GM19043 (cell line): ENCODE measurements around the gene ALS2CL.

ENCODE experiments used
- ATAC-seq: cut with Tn5 transposase; IDR thresholded peaks from one replicate; pipeline ENCODE4 v1.9.1; 2021; ENCODE audit warnings: low read depth; ENCODE audit not compliant: unreplicated experiment

Gene ALS2CL

DNA sequence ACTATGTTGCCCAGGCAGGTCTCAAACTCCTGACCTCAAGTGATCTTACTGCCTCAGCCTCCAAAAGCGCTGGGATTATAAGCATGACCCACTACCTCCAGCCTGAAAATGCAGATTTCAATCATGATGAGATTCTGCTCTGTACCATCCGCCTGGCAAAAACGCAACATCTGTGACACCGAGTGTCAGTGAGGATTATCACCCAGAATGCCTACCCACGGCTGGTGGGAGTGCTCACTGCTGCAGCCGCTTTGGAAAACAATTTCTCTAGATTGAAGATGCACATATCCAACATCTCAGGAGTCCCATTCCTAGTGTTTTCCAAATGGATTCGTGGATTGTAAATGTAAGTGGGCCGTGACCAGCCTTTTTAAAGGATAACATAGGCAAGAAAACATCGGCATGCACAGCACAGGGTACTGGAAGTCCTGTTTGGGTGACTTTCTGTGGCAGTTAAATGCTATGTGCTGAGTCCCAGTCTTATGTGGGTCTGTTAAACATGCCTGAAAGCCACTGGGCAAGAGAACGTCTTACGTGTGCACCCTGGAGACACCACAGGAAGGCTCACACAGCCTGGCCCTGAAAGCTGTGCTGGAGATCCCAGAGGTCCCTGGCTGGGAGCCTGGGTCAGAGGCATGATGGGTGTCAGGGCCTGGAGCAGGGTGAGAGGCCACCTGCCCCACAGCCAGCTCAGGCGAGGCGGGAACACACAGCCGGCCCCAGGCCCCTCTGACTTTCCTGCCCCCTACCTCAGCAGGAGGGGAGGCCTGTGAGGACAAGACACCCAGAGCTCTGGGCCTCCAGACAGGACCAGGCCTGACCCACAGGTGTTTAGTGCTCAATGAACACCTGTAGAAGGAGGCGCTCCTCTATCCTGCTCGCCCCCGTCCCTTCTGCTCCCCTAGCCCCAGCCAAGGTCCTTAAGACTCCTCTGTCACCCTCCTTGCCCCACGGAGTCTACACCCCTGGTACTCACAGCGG lies 23.3 kb upstream of the ALS2CL start:
- no peak for ATAC-seq

- no peak for ATAC-seq
Observed at GRCh38 chr3:46715507-46716175, 22.2 kb upstream of the ALS2CL start.

DNA sequence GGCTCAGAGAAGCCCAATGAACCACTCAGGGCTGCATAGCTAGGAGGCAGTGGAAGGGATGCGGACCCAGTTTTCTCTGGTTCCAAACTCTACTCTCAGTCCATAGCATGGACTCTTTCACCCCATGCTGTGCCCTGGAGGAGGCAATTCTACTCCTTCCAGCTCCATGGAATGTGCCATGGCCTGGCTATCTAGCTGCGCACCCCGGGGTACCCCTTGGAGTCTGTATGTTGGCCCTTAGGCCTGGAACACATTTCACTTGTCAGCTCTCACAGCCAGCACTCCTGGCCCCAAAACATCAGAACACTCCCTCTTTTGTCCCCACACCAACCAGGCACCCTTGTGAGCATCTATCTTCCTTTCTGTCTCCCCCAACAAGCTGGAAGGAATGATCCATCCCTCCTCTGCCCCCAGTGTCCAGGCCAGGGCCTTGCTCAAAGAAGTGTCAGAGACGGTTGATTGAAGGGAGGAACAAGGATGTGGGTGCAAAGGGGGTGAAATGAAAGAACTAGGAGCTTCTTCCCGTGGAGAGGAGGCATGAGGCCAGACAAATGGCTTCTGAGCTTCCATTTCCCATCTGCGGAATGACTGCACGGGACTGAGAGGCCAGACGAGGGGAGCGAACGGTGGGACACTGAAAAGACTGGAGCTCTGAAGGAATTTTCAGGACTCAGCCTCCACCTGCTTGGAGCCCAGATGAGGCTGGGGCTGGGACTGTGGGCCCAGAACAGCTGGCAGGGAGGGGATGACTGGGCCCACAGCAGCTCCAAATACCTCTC lies 21.4 kb upstream of the ALS2CL start:
- ATAC-seq, result no peak

DNA sequence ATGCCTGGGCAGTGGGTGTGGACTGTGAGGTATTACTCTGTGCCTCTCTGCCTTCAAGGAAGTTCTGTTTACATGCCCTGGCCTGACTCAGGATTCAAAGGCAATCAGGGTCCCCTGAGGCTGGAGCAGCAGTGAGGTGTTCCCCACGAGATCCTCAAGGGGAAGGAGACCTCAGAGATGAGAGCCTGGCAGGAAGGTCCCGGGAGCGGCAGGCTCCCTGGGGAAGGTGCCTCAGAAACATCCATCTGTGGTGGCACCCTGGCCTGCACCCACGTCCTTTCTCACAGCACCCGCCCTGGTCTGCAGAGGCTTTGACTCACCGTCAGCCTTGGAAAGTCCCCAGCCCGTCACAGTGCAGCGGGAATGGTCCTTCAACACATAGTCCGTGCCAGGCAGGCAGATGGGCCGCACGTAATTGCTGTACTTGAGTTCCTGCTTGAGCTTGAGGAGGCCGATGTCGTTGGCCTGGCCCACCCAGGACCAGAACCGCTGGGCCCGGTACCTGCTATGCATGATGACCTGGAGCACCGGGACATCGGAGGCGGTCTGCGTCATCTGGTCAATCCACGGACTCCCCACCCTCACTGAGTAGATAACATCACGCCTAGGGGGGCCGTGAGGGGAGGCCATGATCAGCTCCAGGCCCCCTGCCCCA lies 20.5 kb upstream of the ALS2CL start:
- ATAC-seq, result no peak

GRCh38 chr3:46713050-46713897 lies 19.8 kb upstream of the ALS2CL start:
- no peak for ATAC-seq

DNA sequence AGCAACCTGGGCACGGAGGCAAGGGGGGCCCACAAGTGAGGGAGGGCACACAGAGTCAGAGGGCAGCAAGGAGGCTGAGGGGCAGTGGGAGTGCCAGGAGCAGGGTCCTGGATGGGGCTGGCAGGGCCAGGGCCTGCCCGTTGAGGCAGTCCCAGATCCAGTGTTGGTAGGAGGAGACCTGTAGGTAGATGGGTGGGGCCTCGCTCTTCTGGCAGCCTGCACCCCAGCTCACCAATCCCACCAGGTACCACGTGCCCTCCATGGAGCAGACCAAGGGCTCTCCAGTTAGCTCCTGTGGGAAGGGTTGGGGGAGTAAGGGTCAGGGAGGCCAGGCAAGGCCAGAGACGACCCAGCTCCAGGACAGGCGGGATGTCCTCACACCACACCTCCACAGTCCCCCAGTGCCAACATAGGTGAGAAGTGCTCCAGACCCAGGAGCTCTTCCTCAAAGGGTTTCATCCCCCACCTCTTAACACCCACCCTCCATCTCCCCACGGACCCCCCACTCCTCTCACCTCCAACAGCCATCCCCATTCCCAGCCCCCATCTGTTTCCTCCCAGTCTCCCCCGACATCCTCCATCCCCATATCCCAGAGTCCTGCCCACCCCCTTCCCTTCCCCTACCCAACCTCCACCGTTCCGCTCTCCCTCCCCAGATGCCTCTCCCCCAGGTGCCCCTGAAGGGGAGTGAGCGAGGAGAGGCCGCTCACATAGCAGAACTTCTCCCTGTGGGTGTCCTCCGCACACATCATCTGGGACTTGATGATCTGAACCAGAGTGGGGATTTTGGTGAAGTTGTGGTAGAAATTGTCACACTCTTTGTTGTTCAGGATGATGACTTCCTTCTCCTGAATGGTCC lies 18.9 kb upstream of the ALS2CL start:
- ATAC-seq, result no peak

DNA sequence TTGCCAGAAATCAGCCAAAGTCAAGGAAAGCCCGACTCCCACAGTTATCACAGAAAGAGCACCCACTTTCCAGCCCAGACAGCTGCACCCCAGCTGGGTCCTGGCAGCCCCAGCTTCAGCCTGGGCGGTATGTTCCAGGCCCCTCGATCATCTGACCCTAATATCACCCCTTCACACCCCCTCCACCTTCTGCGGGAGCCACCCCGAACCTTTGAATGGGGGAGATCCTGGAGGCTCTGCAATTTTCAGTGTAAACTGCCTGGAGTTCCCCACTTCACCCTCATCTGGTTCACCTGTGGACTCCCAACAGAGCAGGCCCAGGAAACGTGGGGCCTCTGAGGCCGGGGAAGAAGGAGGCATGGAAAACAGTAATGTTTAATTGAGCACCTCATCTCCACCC lies 18.3 kb upstream of the ALS2CL start:
- no peak for ATAC-seq

DNA sequence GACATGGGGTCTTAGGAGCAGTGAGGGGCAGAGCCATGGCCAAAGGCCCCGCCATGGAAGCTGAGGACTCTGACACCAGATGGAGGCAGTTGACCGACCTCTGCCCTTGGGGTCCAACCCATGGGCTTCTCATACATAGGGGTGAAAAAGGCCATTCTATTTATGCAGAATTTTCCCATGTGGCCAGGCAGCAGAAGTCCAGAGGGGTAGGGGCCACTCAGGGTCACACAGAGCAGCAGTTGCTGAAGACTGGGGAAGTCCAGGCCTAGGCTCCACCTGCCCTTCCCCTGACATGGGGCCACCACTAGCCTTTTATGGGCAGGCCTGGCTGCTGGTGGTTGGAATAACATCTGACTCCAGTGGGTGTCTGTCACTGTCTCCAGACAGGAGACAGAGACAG lies 17.8 kb upstream of the ALS2CL start:
- no peak for ATAC-seq

- ATAC-seq, result no peak
Observed at GRCh38 chr3:46710671-46711295, 17.3 kb upstream of the ALS2CL start.

GRCh38 chr3:46710229-46710628 lies 16.8 kb upstream of the ALS2CL start:
- ATAC-seq, result no peak

GRCh38 chr3:46709721-46710120 lies 16.2 kb upstream of the ALS2CL start:
- ATAC-seq, result no peak

DNA sequence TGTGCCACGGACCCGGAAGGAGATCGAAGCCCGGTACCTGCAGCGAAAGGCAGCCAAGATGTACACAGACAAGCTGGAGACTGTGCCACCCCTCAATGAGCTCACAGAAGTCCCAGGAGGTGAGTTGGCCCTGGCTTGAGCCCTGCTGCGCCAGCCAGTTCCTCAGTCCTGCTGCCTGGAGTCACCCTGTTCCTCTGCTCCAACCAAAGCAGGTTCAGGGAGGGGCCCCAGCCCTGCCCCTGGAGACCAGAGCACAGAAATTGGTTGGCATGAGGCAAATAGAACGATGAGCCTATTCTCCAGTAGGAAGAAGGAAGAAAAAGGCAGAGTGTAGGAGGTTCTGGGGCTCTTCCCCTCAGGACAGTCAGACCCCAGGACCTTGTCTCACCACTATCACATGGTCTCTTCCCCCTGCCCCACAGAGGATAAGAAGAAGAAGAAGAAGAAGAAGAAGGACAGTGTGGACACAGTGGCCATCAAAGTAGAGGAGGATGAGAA lies 15.7 kb upstream of the ALS2CL start:
- no peak for ATAC-seq

DNA sequence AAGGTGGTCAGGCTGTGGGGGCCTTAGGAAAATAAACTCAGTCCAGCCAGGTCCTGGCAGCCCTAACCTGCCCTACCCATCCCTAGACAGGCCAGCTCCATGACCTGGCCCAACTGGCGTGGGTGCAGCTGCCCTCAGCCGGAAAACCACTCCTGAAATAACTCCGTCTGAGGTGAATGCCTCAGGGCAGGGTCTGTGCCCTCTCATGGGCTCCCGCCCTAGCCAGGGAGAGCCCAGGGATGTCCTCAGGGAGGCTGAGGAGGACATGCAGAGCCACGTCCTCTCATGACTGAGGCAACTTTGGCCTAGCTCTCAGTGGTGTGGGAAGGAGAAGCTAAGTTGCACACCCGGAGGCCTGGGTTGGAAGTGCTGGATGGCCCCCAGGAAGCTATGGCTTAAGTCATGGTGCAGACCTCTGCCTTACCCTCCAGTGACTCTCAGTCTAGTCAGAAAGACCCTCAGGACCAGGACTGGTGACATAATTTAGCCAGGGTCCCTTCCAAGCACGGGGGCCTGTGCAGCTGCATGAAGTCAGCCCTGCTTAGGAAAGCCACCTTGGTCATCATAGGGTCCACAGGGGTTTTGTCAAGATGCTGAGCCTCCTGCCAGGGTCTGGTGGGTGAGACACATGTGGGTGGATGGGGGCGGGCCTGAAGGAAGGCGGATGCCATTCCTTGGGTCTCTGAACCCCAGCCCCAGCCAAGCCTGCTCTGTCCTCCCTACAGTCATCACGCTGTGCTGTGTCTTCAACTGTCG lies 15.1 kb upstream of the ALS2CL start:
- no peak for ATAC-seq

DNA sequence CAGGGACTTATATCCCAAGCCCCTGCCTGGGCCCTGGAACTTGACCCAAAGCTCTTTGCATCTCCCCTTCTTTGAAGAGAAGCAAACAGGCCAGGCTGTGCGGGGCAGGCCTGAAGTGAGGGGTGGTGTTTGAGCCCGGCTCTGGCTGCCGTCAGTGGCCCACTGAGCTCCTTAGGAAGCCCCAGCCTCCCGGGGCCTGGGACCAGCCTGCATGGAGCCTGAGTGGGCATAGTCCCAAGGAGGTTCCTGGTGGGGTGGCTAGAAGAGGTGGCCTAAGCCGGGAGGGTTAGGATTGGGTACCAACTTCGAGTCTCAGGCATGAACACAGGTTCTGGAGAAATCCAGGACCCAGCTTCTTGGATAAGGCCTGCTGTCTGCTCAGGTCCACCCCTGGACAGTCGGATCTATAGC lies 14.1 kb upstream of the ALS2CL start:
- ATAC-seq, result no peak

DNA sequence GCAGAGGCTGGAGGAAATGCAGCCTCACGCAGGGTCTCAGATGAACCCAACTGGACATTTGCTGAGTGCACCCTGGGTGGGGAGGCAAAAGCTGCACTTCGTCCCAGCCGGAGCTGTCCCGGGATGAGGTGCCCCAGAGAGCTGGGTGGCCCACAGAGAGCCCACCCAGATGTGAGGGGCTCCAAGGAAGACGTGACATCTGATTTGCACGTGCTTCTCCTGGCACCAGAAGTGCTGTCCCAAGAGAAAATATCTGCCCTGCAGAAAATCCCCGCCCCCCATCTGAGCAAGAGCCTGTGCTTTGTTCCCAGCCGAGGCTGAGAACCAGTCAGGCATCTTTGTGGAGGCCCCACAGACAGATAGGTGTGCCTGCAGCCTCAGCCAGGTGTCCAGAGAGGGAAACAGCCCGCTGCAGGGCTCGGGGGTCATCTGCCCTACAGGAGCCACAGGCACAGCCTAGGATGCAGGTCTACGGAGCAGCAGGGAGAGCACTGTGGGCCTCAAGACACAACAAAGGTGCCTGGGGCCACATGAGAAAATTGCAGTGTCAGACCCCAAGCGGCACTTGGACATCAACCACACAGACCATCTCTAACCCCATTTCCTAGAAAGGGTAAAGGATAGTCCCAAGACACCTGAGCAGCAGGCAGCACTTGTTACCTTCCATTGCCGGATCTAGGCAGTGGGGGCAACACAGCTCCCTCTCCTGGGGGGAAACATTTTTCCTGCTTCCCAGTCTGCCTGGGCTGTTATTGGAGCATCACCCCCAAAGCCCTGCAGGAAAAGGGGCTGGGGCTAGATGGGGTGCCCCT lies 13.5 kb upstream of the ALS2CL start:
- no peak for ATAC-seq

GRCh38 chr3:46705751-46706552 lies 12.5 kb upstream of the ALS2CL start:
- ATAC-seq, result no peak
